ENCODE data around the gene SORL1-AS1.

SORL1-AS1 gene

GRCh38 chr11:121474680-121475079 is 21.9 kb upstream of the SORL1-AS1 start:
- DNase-seq (ENCODE audit: low spot score): no peak

GRCh38 chr11:121473064-121473777 is 20.5 kb upstream of the SORL1-AS1 start:
- peak; percentile 66 for DNase-seq (ENCODE audit: low spot score)

- no peak for DNase-seq (ENCODE audit: low spot score)
Measured at GRCh38 chr11:121472312-121472711, 19.5 kb upstream of the SORL1-AS1 start.

- no peak for DNase-seq (ENCODE audit: low spot score)
Measured at GRCh38 chr11:121471167-121471566, 18.4 kb upstream of the SORL1-AS1 start.

- DNase-seq (ENCODE audit: low spot score): no peak
Measured at GRCh38 chr11:121469910-121470309, 17.1 kb upstream of the SORL1-AS1 start.

- DNase-seq (ENCODE audit: low spot score): peak; percentile 26
Measured at GRCh38 chr11:121467965-121468364, 15.2 kb upstream of the SORL1-AS1 start.

- DNase-seq (ENCODE audit: low spot score): peak; percentile 42
Measured at GRCh38 chr11:121467471-121467870, 14.7 kb upstream of the SORL1-AS1 start.

GRCh38 chr11:121466063-121466794 is 13.5 kb upstream of the SORL1-AS1 start:
- DNase-seq (ENCODE audit: low spot score): peak; percentile 96

- DNase-seq (ENCODE audit: low spot score): no peak
Measured at GRCh38 chr11:121465709-121466062, 12.9 kb upstream of the SORL1-AS1 start.

- peak; percentile 92 for DNase-seq (ENCODE audit: low spot score)
Measured at GRCh38 chr11:121464352-121464946, 11.7 kb upstream of the SORL1-AS1 start.

GRCh38 chr11:121463689-121464335 is 11.0 kb upstream of the SORL1-AS1 start:
- DNase-seq (ENCODE audit: low spot score): no peak

- DNase-seq (ENCODE audit: low spot score): no peak
Measured at GRCh38 chr11:121461843-121462242, 9.1 kb upstream of the SORL1-AS1 start.

- DNase-seq (ENCODE audit: low spot score): no peak
Measured at GRCh38 chr11:121460941-121461514, 8.3 kb upstream of the SORL1-AS1 start.

GRCh38 chr11:121459413-121460017 is 6.7 kb upstream of the SORL1-AS1 start:
- DNase-seq (ENCODE audit: low spot score): no peak

GRCh38 chr11:121458551-121458950 is 5.8 kb upstream of the SORL1-AS1 start:
- no peak for DNase-seq (ENCODE audit: low spot score)

GRCh38 chr11:121456816-121457431 is 4.2 kb upstream of the SORL1-AS1 start:
- no peak for DNase-seq (ENCODE audit: low spot score)

GRCh38 chr11:121456151-121456550 is 3.4 kb upstream of the SORL1-AS1 start:
- DNase-seq (ENCODE audit: low spot score): no peak

- no peak for DNase-seq (ENCODE audit: low spot score)
Measured at GRCh38 chr11:121455115-121455514, 2.3 kb upstream of the SORL1-AS1 start.

GRCh38 chr11:121453589-121454299 is 977 bp upstream of the SORL1-AS1 start:
- DNase-seq (ENCODE audit: low spot score): no peak

- peak; percentile 91 for DNase-seq (ENCODE audit: low spot score)
Measured at GRCh38 chr11:121451986-121452608, 670 bp downstream of the SORL1-AS1 start, which contains the start of gene SORL1. TSS of gene SORL1 (plus strand) at chr11:121452314. CDS start at chr11:121452332, 18 bp downstream.
